Activated T-cell treated with anti-CD3 and anti-CD28 coated beads, Interleukin-2, amount 50 U/mL, for 24 hours (primary cell): ENCODE results near the gene CCDC178.

Source experiments
- DNase-seq: peaks from one replicate; pipeline ENCODE4 v3.0.0-alpha.2; 2020
- H3K27ac Mint-ChIP-seq: 2 replicates; pipeline ENCODE4 v1.8.0; 2020; ENCODE audit warnings: mild to moderate bottlenecking, mixed read lengths
- H3K27me3 Mint-ChIP-seq: 2 replicates; pipeline ENCODE4 v1.8.0; 2020; ENCODE audit warnings: mixed read lengths
- H3K36me3 Mint-ChIP-seq: 2 replicates; pipeline ENCODE4 v1.8.0; 2020; ENCODE audit warnings: low read depth, mixed read lengths
- H3K4me1 Mint-ChIP-seq: 2 replicates; pipeline ENCODE4 v1.8.0; 2020; ENCODE audit warnings: low read depth, mixed read lengths
- H3K4me3 Mint-ChIP-seq: 2 replicates; pipeline ENCODE4 v1.8.0; 2020; ENCODE audit warnings: mild to moderate bottlenecking, moderate library complexity, mixed read lengths
- H3K9me3 Mint-ChIP-seq: 2 replicates; pipeline ENCODE4 v1.8.0; 2020; ENCODE audit warnings: mixed read lengths

Gene CCDC178

GRCh38 chr18:33316146-33316587 lies 124.4 kb downstream of the CCDC178 start:
- peaks cover 13% of the 10 kb centered on the region for H3K9me3 Mint-ChIP-seq
- H3K36me3 Mint-ChIP-seq: no peaks in the 10 kb centered on the region
- no peak overlapping the region for H3K4me3 Mint-ChIP-seq
- no peak overlapping the region for H3K27ac Mint-ChIP-seq
- no peak for DNase-seq
- no peaks in the 10 kb centered on the region for H3K4me1 Mint-ChIP-seq
- H3K27me3 Mint-ChIP-seq: no peaks in the 10 kb centered on the region

GRCh38 chr18:33307520-33307919 lies 133.0 kb downstream of the CCDC178 start:
- no peaks in the 10 kb centered on the region for H3K4me1 Mint-ChIP-seq
- H3K27ac Mint-ChIP-seq: no peak overlapping the region
- DNase-seq: no peak
- H3K27me3 Mint-ChIP-seq: no peaks in the 10 kb centered on the region
- H3K9me3 Mint-ChIP-seq: peaks cover 9% of the 10 kb centered on the region
- H3K4me3 Mint-ChIP-seq: no peak overlapping the region
- no peaks in the 10 kb centered on the region for H3K36me3 Mint-ChIP-seq

GRCh38 chr18:33304277-33304676 lies 136.2 kb downstream of the CCDC178 start:
- peaks cover 19% of the 10 kb centered on the region for H3K9me3 Mint-ChIP-seq
- no peaks in the 10 kb centered on the region for H3K4me1 Mint-ChIP-seq
- DNase-seq: no peak
- no peaks in the 10 kb centered on the region for H3K36me3 Mint-ChIP-seq
- H3K27ac Mint-ChIP-seq: no peak overlapping the region
- H3K27me3 Mint-ChIP-seq: no peaks in the 10 kb centered on the region
- H3K4me3 Mint-ChIP-seq: no peak overlapping the region

GRCh38 chr18:33291539-33291938 lies 149.0 kb downstream of the CCDC178 start:
- Mint-ChIP-seq H3K36me3 (no peaks in the 10 kb centered on the region), H3K9me3 (peaks cover 7% of the 10 kb centered on the region), H3K27ac (no peak overlapping the region), H3K4me3 (no peak overlapping the region), H3K27me3 (no peaks in the 10 kb centered on the region), H3K4me1 (no peaks in the 10 kb centered on the region)
- no peak for DNase-seq

GRCh38 chr18:33288082-33288716 lies 152.3 kb downstream of the CCDC178 start:
- peaks cover 7% of the 10 kb centered on the region for H3K9me3 Mint-ChIP-seq
- no peak for DNase-seq
- H3K27ac Mint-ChIP-seq: no peak overlapping the region
- H3K4me3 Mint-ChIP-seq: no peak overlapping the region
- no peaks in the 10 kb centered on the region for H3K36me3 Mint-ChIP-seq
- no peaks in the 10 kb centered on the region for H3K27me3 Mint-ChIP-seq
- H3K4me1 Mint-ChIP-seq: no peaks in the 10 kb centered on the region

- Mint-ChIP-seq H3K27ac (no peak overlapping the region), H3K27me3 (no peaks in the 10 kb centered on the region), H3K4me3 (no peak overlapping the region), H3K9me3 (no peaks in the 10 kb centered on the region), H3K36me3 (no peaks in the 10 kb centered on the region), H3K4me1 (no peaks in the 10 kb centered on the region)
- no peak for DNase-seq
Observed at GRCh38 chr18:33282709-33283333, 157.7 kb downstream of the CCDC178 start.

- Mint-ChIP-seq H3K4me3 (no peak overlapping the region), H3K9me3 (no peaks in the 10 kb centered on the region), H3K27me3 (no peaks in the 10 kb centered on the region), H3K27ac (no peak overlapping the region), H3K4me1 (no peaks in the 10 kb centered on the region), H3K36me3 (no peaks in the 10 kb centered on the region)
- DNase-seq: no peak
Observed at GRCh38 chr18:33282142-33282541, 158.4 kb downstream of the CCDC178 start.

GRCh38 chr18:33277431-33277830 lies 163.1 kb downstream of the CCDC178 start:
- DNase-seq: no peak
- H3K4me3 Mint-ChIP-seq: no peak overlapping the region
- H3K9me3 Mint-ChIP-seq: peaks cover 5% of the 10 kb centered on the region
- no peak overlapping the region for H3K27ac Mint-ChIP-seq
- H3K4me1 Mint-ChIP-seq: no peaks in the 10 kb centered on the region
- no peaks in the 10 kb centered on the region for H3K27me3 Mint-ChIP-seq
- H3K36me3 Mint-ChIP-seq: no peaks in the 10 kb centered on the region

- Mint-ChIP-seq H3K27me3 (no peaks in the 10 kb centered on the region), H3K4me3 (no peak overlapping the region), H3K27ac (no peak overlapping the region), H3K4me1 (no peaks in the 10 kb centered on the region), H3K9me3 (peaks cover 5% of the 10 kb centered on the region), H3K36me3 (no peaks in the 10 kb centered on the region)
- no peak for DNase-seq
Observed at GRCh38 chr18:33275843-33276242, 164.7 kb downstream of the CCDC178 start.

- no peaks in the 10 kb centered on the region for H3K4me1 Mint-ChIP-seq
- H3K27me3 Mint-ChIP-seq: no peaks in the 10 kb centered on the region
- no peak overlapping the region for H3K27ac Mint-ChIP-seq
- no peaks in the 10 kb centered on the region for H3K36me3 Mint-ChIP-seq
- no peak overlapping the region for H3K4me3 Mint-ChIP-seq
- H3K9me3 Mint-ChIP-seq: no peaks in the 10 kb centered on the region
- DNase-seq: no peak
Observed at GRCh38 chr18:33270297-33270696, 170.2 kb downstream of the CCDC178 start.

GRCh38 chr18:33269223-33269622 lies 171.3 kb downstream of the CCDC178 start:
- no peaks in the 10 kb centered on the region for H3K4me1 Mint-ChIP-seq
- H3K27me3 Mint-ChIP-seq: no peaks in the 10 kb centered on the region
- no peaks in the 10 kb centered on the region for H3K9me3 Mint-ChIP-seq
- H3K36me3 Mint-ChIP-seq: no peaks in the 10 kb centered on the region
- H3K4me3 Mint-ChIP-seq: no peak overlapping the region
- H3K27ac Mint-ChIP-seq: no peak overlapping the region
- no peak for DNase-seq

GRCh38 chr18:33264566-33264965 lies 176.0 kb downstream of the CCDC178 start:
- H3K27ac Mint-ChIP-seq: no peak overlapping the region

GRCh38 chr18:33239298-33239697 lies 201.2 kb downstream of the CCDC178 start:
- Mint-ChIP-seq H3K9me3 (peaks cover 10% of the 10 kb centered on the region), H3K36me3 (no peaks in the 10 kb centered on the region), H3K27ac (no peak overlapping the region), H3K27me3 (no peaks in the 10 kb centered on the region), H3K4me1 (no peaks in the 10 kb centered on the region), H3K4me3 (no peak overlapping the region)
- no peak for DNase-seq

More at GRCh38 chr18:33264566-33264965, 176.0 kb downstream of the CCDC178 start:
- H3K4me1 Mint-ChIP-seq: no peaks in the 10 kb centered on the region
- no peak overlapping the region for H3K4me3 Mint-ChIP-seq
- no peaks in the 10 kb centered on the region for H3K27me3 Mint-ChIP-seq
- DNase-seq: no peak
- peaks cover 3% of the 10 kb centered on the region for H3K9me3 Mint-ChIP-seq
- H3K36me3 Mint-ChIP-seq: no peaks in the 10 kb centered on the region

- no peaks in the 10 kb centered on the region for H3K36me3 Mint-ChIP-seq
- H3K9me3 Mint-ChIP-seq: no peaks in the 10 kb centered on the region
- no peak overlapping the region for H3K27ac Mint-ChIP-seq
- no peak for DNase-seq
- H3K4me3 Mint-ChIP-seq: no peak overlapping the region
- peaks cover 4% of the 10 kb centered on the region for H3K4me1 Mint-ChIP-seq
- no peaks in the 10 kb centered on the region for H3K27me3 Mint-ChIP-seq
Observed at GRCh38 chr18:33232318-33232626, 208.2 kb downstream of the CCDC178 start.

- Mint-ChIP-seq H3K27me3 (no peaks in the 10 kb centered on the region), H3K9me3 (no peaks in the 10 kb centered on the region), H3K4me3 (no peak overlapping the region), H3K36me3 (no peaks in the 10 kb centered on the region), H3K4me1 (peaks cover 4% of the 10 kb centered on the region), H3K27ac (no peak overlapping the region)
- DNase-seq: peak; percentile 34
Observed at GRCh38 chr18:33231474-33232317, 208.8 kb downstream of the CCDC178 start.
